H1 (cell line): Measurements from ENCODE around the gene MGLL. TPM values are rescaled to one million over a fixed set of nuclear protein-coding genes. Genes with fewer than 3 reads are reported as not detected.
A peak's percentile ranks its signal among the peaks of the same experiment; 100 is the strongest.

Experiments used
- EGR1 ChIP-seq: IDR thresholded peaks from 2 replicates; pipeline ENCODE4 v1.6.1; 2011; ENCODE audit warnings: low read depth, low read length, borderline replicate concordance
- KDM4A ChIP-seq: IDR thresholded peaks from one replicate; pipeline ENCODE4 v1.7.1; 2012; ENCODE audit warnings: low read depth, mild to moderate bottlenecking, moderate library complexity, low read length, inconsistent platforms; ENCODE audit not compliant: severe bottlenecking
- polyA plus RNA-seq, 7 experiments: library from polyadenylated mRNA; depleted of rRNA in 3 of 7; stranded (reverse) in 5 of 7; unstranded in 2 of 7; fragments of >200 nt in 5 of 7; fragments of 200-250 nt in 2 of 7; gene quantifications; 1 replicate in 5 of 7; 2 replicates in 1 of 7; 4 replicates in 1 of 7; pipeline versions ENCODE4 v1.2.1 to v1.2.3, GENCODE V29; 2011 to 2013; ENCODE audit warnings: missing spikeins in 2 of 7, mixed read lengths in 2 of 7
- total RNA-seq: library from RNA; stranded (reverse); fragmentation: NEBNext Ultra II Directional; extraction: Animal tissue kit (Norgen Biotek cat#: 25700); gene quantifications from 2 replicates; pipeline ENCODE4 v1.2.1, GENCODE V29; 2021

Gene MGLL
- total and polyA plus RNA-seq, 2 of the 8 experiments (the other 6 are each of a cell fraction or from before 2014, with no cell fraction given): 0.05 to 0.34 TPM

DNA sequence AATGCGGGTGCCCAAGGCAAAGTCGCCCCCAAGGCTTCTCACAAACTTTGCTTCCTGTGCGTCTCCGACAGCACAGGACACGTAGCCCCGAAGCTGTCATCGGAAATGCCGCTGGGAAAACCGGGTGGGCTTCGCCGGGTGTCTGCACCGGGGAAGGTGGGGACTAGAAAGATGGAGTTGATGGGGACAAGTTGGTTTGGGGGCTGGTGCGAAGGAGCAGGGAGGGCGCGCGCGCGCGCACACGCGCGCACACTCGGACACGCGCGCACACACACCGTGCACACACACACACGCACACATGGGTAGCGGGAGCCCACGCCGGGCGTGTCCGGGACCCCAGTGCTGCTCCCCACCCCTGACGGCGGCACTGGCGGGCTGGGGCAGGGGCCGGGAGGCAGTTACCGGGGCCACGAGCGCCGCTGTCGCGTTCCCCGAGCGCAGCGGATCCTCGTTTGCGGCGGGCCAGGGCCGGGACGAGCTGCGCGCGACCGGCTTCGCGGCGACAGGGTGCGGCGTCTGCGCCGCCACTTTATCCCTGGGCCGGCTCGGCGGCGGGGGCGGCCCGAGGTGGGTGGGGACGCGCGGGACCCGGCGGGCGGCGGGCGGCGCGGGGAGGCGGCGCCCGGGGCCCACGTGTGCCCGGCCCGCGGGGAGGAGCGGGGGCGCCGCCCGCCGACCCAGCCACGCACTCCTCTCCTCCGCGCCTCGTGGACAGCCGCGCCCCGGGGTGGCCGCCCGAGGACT is 539 bp upstream of the MGLL start (continued):
- TF ChIP-seq KDM4A (peak; percentile 81), EGR1 (no peak)
